IPS-NIHi7 (cell line): Measurements from ENCODE around the gene ENPP3.
"Not testable (repeated sequence)": the region's sequence is repeated elsewhere in the genome, so short reads cannot be mapped to it uniquely, and the experiment has no call there.

Experiments
- DNase-seq: peaks from one replicate; pipeline ENCODE4 v3.0.0; 2012; ENCODE audit warnings: mixed read lengths; ENCODE audit errors: extremely low spot score

ENPP3 gene

DNA sequence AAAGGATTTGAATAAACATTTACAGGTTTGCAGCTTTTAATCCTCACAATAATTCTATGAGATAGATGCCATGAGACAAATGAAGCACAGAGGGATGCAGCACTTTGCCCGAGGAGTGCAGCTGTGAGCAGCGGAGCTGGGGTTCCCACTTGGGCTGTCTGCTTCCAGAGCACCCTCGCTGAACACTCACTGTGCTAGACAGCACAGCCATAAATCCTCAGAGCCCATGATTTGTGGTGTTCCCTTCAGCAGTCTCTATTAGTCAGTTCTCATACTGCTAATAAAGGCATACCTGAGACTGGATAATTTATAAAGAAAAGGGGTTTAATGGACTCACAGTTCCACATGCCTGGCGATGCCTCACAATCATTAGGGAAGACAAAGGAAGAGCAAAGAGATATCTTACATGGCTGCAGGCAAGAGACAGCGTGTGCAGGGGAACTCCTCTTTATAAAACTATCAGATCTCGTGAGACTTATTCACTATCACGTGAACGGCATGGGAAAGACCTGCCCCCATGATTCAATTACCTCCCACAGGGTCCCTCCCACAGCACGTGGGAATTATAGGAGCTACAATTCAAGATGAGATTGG, 99.0 kb downstream of the ENPP3 start:
- no peak for DNase-seq

DNA sequence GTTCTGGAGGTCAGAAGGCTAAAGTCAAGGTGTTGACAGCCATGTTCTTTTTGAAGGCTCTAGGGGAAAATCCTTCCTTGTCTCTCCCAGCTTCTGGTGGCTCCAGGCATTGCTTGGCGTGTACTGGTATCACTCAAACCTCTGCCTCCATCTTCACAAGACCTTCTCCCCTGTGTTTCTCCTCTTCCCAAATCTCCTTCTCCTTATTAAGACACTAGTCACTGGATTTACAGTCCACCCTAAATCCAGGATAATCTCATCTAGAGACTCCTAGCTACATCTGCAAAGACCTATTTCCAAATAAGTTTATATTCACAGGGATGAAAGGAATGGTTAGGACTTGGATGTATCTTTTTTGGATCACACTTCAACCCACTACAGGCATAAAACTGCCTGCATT, 99.7 kb downstream of the ENPP3 start:
- no peak for DNase-seq

GRCh38 chr6:131739136-131739535, 102.0 kb downstream of the ENPP3 start:
- no peak for DNase-seq

DNA sequence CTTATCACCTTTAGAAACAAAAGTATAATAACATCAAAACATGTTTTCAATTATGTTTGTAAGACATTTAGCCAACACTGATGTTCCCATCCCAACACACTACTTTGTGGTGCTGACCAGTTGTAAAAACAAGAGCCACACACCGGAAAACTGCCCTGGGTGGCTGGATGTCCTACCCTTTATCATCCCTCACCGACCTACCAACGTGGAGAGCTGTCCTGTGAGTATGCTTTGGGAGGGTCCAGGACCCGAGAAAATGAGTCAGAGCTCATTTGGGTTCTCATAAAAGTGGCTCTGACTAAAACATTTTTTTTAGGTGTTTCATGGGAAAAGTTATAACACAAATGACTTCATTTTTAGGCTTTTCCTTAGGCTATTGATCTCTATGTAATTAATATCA, 103.1 kb downstream of the ENPP3 start:
- DNase-seq, result no peak

GRCh38 chr6:131741688-131742393, 104.7 kb downstream of the ENPP3 start:
- no peak for DNase-seq

GRCh38 chr6:131744432-131745287, 107.6 kb downstream of the ENPP3 start:
- DNase-seq, result peak; percentile 33

DNA sequence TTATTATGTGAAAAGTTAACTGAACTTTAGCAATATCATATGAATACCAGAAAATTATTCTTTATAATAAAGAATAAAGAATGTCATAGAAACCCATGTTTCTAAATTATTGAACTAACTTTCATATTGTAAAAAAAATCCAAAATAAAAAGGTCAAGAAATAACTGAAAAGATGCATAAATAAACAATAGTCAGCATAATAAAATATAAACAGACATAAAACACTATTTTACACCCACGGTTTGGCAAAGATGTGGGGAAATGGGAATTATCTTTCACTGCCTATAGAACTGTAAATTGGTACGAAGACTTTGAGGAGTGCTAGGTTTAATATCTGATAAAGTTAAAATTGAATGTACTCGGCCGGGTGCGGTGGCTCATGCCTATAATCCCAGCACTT, 108.4 kb downstream of the ENPP3 start:
- no peak for DNase-seq

- DNase-seq, result no peak
These were observed 110.8 kb downstream of the ENPP3 start for GRCh38 chr6:131747821-131748353.

- DNase-seq, result no peak
These were observed 111.9 kb downstream of the ENPP3 start for GRCh38 chr6:131749023-131749422.

- not testable (repeated sequence) for DNase-seq
These were observed 114.1 kb downstream of the ENPP3 start for GRCh38 chr6:131751012-131751715.

DNA sequence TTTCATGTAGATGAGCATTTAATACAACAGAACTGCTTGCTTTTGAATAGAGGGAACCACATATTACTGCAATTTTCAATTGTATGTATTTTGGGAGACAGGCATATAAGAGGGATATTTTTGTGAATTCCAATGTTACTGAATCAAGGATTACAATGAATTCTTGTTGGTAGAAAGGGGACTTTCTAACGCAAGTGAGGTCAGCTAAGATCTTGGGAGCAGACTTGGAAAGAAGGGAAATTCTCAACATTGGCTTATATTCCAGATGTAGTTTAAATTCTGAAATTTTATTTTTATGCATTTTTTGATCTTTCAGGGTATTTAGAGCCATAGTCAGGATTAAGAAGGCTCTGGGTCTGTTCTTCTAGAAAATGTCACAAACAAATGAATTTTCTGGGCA, 117.0 kb downstream of the ENPP3 start:
- no peak for DNase-seq

GRCh38 chr6:131754715-131755567, 117.8 kb downstream of the ENPP3 start:
- DNase-seq, result no peak

DNA sequence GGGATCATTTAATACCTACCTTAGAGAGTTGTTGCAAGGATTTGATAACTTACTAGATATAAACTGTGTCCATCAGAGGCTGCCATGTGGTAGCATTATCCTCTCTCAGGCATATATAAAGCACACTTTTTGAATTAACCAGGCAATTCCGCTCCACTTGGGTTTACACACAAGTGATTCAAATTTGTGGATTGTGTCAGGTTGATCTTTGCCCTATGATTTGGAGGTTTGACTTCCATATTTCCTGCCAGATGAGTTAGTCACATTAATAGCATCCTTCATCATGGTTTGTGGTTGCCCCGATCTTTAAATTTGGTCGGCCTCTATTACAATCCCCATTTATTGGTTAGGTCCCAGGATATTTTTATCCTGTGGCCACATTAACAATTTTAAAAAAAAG, 118.5 kb downstream of the ENPP3 start:
- DNase-seq, result no peak

- DNase-seq, result no peak
These were observed 118.9 kb downstream of the ENPP3 start for GRCh38 chr6:131756039-131756438.

DNA sequence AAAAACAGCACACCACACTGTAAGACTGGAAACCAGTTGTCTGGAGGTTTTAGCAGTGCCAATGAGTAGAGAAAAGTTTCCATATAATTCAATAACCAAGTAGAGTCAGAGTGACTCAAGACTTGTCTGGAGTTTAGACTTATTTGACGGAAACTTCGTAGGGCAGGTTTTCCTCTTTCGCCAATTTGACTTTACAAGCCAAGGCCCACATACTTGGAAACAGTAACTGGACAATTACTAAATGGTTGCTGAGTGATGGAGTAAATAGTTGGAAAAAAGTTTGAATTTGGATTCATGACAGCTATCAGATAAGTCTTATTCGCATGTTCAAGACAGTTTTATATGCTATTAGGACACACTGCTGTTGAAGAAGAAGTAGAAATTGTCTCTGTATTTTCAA, 121.8 kb downstream of the ENPP3 start:
- no peak for DNase-seq

- no peak for DNase-seq
These were observed 124.1 kb downstream of the ENPP3 start for GRCh38 chr6:131761060-131761761.

- no peak for DNase-seq
These were observed 124.6 kb downstream of the ENPP3 start for GRCh38 chr6:131761762-131762067.

DNA sequence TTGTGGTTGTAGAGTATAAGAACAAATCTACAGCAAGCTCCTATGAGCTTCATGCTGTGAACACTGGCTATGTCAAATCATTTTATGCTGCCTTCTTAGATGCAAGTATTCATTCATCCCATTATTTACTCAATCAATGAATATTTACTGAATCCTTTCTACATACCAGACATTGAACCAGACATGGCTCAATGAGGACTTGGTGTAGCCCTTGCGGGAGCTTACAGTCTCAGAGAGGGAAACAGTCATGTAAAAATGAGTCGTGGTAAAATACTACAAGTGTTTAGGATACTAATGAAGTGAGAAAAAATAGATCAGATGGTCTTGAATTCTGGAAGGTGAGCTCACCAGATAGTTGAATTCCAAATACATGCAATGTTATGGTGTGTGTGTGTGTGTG, 125.9 kb downstream of the ENPP3 start:
- no peak for DNase-seq

DNA sequence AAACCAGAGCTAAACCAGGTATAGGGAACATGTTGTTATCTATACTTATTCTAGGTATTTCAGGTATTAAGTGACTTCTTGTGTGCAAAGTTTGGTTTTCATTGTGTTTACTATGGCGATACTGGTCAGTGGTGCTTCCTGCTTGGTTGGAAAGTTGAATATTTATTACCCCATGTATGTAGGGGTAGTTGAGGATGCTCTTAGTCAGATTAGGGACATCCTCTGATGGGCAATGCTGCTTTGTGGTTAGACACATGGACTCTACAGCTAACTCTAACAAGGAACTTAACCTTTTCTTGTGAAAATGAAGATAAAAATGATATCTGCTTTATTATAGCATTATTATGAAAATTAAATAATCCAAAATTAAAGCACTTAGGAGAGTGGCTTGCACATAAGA, 126.6 kb downstream of the ENPP3 start:
- DNase-seq, result no peak

GRCh38 chr6:131764350-131764749, 127.2 kb downstream of the ENPP3 start:
- no peak for DNase-seq
